Stimulated activated CD4-positive, alpha-beta T cell treated with anti-CD3 and anti-CD28 coated beads, Interleukin-4, amount 100 ng/mL, for 4 hours (primary cell): Measurements from ENCODE around the gene INTS2.
"Not testable (repeated sequence)": the region's sequence is repeated elsewhere in the genome, so short reads cannot be mapped to it uniquely, and the experiment has no call there.

Experiments
- DNase-seq, 2 experiments: peaks; one replicate each; pipeline ENCODE4 v3.0.0-alpha.2; 2020

Gene INTS2, protein sequence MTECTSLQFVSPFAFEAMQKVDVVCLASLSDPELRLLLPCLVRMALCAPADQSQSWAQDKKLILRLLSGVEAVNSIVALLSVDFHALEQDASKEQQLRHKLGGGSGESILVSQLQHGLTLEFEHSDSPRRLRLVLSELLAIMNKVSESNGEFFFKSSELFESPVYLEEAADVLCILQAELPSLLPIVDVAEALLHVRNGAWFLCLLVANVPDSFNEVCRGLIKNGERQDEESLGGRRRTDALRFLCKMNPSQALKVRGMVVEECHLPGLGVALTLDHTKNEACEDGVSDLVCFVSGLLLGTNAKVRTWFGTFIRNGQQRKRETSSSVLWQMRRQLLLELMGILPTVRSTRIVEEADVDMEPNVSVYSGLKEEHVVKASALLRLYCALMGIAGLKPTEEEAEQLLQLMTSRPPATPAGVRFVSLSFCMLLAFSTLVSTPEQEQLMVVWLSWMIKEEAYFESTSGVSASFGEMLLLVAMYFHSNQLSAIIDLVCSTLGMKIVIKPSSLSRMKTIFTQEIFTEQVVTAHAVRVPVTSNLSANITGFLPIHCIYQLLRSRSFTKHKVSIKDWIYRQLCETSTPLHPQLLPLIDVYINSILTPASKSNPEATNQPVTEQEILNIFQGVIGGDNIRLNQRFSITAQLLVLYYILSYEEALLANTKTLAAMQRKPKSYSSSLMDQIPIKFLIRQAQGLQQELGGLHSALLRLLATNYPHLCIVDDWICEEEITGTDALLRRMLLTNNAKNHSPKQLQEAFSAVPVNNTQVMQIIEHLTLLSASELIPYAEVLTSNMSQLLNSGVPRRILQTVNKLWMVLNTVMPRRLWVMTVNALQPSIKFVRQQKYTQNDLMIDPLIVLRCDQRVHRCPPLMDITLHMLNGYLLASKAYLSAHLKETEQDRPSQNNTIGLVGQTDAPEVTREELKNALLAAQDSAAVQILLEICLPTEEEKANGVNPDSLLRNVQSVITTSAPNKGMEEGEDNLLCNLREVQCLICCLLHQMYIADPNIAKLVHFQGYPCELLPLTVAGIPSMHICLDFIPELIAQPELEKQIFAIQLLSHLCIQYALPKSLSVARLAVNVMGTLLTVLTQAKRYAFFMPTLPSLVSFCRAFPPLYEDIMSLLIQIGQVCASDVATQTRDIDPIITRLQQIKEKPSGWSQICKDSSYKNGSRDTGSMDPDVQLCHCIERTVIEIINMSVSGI

DNA sequence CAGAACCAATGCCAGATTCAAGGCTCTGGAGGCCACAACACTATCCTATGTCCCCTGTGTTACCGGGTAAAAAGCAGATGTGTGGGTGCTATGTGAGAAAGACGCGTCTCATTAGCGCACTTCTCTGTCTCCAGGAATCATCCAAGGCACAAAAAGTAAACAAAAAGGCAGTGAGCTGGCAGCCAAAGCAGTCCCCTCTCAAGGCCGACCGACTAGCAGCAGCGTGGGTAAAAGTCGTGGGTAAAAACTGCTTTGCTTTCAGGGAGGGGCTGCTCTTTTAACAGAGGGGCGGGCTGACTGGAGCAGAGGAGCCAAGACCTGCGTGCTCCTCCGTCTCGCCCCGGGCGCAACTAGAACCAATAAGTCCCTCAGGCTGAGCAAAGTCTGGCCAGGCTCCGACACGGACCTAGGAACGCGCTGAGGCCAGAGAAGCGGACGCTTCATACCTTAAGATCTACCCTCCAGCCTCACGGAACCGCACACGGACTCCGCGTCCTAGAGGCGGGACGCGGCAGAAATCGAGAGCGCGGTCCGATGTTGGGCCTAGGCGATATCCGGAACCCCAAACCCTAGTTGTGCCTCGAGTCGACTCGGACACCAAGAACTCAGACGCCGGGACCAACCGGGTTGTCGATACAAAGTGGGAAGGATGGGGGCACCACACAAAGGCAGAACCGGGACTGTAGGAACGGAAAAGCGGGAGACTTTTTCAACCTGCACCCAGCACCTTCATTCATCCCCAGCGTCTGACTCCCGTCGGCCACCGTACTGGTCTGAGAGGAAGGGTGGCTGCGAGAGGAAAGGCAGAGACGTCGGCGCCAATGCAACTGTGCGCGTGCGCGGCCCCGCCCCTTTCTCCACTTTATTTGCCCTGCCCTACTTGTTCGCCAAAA is at the start of gene INTS2:
Gene INTS2 (minus strand): TSS at position 775 of the 893 bp plus-strand sequence. CDS start 1,338 bp downstream, outside the sequence.
- DNase-seq, result peak; percentile 93 to 95

DNA sequence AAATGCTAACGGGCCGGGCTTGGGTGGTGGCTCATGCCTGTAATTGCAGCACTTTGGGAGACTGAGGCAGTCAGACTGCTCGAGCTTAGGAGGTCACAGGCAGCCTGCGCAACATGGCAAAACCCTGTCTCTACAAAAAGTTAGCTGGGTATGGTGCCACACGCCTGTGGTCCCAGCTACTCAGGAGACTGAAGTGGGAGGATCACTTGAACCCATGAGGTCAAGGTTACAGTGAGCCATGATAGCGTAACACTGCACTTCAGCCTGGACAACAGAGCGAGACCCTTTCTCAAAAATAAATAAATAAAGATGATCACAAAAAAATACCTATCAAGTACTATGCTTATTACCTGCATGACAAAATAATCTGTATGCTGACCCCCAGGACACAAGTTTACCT is 46.3 kb upstream of the INTS2 start:
- no peak for DNase-seq

DNA sequence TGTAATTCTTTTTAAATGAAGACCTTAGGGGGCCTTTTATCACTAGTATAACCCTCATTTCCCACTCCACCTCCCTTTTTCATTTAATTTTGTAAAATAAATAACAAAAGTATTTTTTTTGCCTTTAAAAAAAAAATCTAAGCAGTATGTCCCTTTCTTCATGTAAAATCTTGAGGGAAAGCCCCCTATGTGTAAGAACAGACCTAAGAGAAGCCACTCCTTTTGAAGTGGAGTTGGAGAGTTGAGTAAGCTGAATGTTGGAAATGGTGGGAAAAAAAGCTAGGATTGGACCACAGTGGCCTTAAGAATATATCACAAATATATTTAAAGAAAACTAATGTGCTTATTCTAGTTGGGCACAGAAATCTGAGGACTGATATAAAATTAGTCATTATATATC is 44.5 kb upstream of the INTS2 start:
- DNase-seq, result no peak

DNA sequence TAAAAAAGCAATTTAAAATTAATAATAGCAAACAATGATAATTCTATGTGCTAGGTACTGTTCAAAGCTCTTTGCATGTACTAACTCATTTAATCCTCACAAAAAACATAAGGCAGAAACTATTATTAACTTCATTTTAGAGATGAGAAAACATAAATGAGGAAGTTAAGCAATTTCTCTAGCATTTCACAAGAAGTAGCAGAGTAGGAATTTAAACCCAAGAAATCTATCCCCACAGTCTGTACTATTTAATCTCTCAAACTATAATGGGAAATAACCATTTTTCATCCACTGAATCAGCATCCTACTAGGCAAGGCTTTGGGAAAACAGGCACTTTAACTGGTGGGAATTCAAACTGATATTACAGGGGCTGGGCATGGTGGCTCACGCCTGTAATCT is 42.2 kb upstream of the INTS2 start:
- no peak for DNase-seq

DNA sequence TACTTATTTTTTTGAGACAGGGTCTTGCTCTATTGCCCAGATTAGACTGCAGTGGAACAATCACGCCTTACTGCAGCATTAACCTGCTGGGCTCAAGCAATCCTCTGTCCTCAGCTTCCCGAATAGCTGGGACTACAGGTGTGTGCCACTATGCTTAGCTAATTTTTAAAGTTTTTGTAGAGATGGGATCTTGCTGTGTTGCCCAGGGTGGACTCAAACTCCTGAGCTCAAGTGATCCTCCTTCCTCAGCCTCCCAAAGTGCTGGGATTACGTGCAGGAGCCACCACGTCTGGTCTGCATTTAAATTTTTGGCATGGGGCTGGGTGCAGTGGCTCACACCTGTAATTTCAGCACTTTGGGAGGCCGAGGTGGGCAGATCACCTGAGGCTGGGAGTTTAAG is 41.0 kb upstream of the INTS2 start:
- no peak for DNase-seq

DNA sequence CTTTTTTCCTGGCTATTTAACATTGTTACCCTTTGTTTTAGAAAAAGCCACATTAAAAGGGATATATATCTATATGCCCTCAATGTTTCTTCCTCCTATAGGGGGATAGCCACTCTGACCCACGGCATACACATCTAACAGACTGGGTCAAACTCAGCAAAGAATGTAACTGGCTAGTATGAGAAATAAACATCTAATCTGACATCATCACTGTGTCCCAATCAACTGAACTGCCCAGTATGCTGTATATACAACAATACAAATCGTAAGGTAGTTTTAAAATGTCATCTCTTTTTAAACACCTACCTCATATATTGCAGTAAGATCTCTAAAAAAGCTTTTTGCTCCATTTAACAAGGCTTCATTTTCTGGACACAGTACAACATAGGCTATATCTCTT is 39.9 kb upstream of the INTS2 start:
- no peak for DNase-seq

DNA sequence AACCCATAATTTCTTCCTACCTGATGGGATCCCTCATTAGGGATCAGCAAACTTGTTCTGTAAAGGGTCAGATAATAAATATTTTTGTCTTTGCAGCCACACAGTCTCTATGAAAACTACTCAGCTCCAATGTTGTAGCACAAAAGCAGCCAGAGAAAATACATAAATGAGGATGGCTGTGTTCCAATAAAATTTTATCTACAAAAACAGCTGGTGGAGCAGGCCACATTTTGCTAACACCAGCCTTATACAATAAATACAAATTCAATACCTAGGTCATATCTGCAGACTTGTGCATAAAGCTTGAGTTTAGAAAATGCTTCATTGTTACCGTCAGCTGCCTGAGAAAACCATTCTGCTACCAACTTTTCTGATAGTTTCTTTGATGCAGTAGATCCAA is 38.4 kb upstream of the INTS2 start:
- no peak for DNase-seq

DNA sequence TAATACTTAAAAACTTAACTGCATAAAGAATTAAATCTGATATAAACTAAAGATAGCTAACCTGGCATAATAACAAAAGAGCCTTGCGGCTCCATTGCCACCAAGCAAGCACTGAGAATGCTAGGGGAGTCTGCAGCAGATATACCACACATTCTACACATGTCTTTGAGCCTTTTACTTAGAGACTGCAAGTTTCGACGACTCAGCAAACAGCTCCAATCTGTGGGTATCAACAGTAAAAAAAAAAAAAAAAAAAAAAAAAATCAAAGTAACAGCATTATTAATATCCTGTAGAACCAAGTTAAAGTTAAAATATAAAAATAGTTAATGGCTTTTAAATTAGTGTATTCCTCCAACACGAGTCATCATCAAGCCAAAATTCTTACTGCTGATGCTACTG is 27.8 kb upstream of the INTS2 start:
- DNase-seq, result no peak

DNA sequence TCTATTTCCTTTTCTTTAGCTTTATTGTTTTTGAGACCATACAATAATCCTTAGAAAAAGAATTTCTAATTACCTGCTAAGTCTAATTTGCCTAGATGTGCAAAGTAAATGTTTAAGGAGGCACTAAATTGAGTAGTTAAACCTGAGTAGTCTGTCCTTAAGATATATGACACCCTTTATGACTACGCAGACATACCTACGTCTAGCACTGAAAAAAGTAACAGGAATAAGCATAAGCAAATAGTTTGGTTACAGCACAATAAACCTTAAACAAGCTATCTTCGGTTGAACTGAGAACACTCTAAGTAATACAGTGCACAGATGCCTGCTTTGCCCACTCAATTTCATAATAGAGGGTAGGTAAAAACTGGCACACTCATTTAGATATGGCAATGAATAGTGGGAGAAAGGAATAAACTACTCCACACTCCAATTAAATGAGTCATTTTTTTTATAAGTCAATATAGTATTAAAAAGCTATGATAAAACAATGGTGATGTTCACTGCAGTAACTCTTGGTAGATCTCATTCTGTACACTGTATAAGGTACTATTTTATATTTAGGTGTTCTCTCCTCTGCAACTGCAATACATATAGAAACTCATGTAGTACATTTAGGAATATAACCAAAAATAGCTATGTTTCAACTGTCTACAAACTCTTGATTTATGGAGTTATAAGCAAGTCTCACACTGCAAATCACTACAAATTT is 19.7 kb upstream of the INTS2 start:
- no peak for DNase-seq

DNA sequence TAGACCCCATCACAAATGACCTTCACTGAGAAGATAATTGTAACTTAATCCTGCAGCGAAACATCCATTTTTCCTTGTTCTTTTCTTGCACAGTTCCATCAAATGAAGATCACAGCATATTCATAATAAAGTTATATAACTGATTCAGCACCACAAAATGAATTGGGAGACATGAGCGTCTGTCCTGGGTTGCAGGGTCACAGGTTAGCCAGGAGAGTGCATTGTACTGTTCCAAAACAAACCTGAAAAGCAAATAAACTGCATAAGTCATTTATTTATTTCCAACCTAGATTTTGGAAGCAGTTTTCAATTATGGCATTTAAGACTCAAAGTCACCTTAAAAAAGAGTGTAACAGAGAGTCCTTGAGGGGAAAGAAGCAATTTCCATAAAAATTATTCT is 18.6 kb upstream of the INTS2 start:
- no peak for DNase-seq

DNA sequence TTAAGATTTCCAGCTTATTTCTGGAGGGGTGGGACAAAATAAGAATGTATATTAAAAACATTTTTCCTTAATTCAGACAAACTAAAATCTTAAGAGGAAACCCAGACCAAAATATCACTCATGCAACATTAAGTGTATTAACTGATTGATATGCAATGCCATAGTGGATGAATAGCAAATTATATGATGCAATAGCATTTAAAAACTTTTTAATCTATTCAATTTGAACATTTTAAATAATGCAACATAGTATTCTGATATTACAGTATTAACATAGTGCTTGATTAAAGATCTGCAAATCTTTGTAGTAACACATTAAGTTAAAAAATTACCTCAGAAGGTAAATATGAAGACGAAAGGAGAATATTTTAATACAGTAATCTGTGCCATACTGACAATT is 15.3 kb upstream of the INTS2 start:
- DNase-seq, result no peak

DNA sequence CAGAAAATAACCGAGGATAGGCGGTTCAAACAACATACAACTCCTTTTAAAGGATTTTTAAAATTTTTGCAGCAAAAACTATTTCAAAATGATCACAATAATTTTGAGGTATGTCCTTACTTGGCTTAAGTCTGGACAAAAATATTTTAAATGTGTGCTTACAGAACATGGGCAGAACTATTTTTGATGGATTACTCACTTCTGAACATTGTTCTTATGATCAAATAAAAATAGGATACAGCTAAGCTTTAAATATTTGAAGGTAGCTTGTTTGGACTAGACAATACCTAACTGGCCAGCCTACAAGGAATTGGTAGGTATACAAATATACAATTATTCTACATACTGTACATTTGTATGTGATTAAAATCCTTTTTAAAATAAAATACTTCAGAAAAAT is 14.3 kb upstream of the INTS2 start:
- no peak for DNase-seq

DNA sequence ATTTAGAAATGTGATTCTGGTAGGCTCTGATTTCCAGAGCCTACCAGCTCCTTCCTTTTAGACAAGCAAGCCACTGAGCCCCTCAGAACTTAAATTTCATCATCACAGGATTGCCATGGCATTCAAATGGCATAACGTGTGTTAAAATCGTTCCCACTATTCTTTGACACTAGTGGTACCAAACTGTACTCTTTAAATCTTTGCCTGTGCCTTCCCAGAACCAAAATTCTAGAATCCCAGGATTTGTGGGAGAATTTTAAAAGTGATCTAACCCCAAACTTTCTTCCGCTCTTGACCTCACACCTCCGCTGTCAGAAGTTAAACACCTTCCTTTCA is 287 bp upstream of the INTS2 start:
- DNase-seq, result no peak

DNA sequence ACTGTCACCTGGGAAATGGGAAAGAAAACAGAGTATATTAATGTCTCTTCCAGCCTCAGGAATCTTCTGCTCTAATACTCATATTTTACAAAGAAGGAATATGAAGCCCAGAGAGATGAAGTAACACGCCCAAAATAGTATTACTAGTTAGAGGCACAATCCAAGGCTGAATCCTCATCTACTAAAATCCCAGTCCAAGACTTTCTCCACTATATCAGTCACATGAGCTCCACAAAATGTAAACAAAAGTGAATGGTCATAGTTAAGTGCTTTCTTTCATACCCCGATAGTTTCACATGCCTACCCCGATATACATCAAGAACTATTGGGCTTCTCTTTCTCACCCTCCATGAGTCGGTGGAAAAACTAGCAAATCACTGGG is 965 bp downstream of the INTS2 start:
- DNase-seq, result no peak

DNA sequence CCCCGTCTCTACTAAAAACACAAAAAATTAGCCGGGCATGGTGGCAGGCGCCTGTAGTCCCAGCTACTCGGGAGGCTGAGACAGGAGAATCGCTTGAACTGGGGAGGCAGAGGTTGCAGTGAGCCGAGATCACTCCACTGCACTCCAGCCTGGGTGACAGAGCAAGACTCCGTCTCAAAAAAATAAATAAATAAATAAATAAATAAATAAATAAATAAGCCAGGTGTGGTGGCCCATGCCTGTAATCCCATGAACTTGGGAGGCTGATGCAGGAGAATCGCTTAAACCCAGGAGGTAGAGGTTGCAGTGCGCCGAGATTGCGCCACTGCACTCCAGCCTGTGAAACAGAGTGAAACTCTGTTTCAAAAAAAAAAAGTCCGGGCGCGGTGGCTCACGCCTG is 12.6 kb downstream of the INTS2 start:
- DNase-seq, result not testable (repeated sequence)

DNA sequence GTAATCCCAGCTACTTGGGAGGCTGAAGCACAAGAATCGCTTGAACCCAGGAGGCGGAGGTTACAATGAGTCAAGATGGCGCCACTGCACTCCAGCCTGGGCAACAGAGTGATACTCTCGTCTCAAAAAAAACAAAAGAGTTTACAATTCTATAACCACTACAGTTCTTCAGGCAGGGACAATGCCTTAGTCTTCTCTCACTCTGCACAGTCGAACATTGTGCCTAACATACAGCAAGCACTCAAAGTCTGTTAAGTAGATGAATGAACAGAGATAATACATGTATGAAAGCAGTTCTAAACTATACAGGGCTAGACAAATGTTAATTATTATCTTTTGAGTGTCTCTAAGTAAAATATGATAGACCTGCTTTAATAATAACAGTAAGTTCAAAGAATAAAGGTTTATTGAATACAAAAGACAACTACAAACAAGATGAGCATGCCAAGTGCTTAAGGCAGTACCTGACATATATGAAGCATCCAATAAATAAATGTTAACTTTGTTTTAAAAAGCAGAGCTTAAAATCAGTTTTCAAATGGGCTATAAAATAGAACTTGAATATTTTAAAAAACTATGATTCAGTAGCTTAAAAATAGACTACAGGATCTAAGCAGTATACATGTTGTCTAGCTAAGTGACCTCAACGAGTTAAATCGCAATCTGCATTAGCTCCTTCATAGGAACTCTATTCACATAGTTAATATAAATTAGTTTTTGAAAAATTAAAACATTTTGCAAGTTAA is 19.3 kb downstream of the INTS2 start:
- DNase-seq, result no peak

DNA sequence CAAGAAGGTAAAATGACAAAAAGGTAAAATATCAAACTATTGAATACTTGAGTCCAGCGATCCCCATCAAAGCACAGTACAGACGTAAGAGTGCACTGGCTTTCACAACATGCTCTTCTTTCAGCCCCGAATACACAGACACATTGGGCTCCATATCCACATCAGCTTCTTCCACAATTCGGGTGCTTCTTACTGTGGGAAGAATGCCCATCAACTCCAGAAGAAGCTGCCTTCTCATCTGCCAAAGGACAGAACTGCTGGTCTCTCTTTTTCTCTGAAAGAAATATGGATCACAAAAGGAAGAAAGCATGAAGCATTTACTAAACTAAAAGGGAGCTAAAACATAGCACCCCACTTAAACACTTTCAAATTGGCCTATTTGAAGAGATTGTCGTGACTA is 20.4 kb downstream of the INTS2 start:
- no peak for DNase-seq

DNA sequence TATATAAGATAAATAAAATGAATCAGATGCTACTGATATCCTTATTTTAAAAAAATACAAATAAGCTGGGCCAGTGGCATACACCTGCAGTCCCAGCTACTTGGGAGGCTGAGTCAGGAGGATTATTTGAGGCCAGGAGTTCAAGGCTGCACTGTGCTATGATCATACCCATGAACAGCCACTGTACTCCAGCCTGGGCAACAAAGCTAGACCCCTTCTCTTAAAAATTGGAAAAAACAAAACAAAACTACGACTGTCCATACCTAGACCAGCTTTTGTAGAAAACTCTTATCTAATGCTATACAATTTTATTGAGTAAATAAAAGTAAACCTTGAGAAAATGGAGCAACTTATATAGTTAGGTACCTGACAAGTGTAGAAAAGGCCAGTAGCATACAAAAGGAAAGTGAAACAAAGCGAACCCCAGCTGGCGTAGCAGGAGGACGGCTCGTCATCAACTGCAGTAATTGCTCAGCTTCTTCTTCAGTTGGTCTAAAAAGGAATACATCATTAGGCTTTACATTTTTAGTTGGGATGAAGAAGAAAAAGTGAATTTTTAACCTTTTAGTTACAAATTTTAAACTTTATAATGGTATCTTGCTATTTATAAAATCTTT is 23.6 kb downstream of the INTS2 start:
- peak in 1 of 2 experiments; percentile 22 for DNase-seq

DNA sequence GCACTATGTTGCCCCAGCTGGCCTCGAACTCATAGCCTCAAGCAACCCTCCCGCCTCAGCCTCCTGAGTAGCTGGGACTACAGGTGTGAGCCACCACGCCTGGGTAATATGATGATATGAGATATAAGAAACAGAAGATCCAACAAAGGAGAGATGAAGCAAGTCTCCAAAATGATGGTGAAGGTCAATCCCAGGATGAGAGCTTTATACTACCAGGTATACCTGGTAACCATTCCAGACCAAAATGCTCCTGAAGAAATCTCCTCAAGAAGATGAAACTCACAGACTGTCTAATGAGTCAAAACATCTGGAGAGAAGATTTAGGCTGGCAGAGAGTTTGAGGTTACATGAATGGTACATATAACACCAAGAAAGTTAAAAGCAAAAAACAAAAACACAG is 24.5 kb downstream of the INTS2 start:
- DNase-seq, result no peak

DNA sequence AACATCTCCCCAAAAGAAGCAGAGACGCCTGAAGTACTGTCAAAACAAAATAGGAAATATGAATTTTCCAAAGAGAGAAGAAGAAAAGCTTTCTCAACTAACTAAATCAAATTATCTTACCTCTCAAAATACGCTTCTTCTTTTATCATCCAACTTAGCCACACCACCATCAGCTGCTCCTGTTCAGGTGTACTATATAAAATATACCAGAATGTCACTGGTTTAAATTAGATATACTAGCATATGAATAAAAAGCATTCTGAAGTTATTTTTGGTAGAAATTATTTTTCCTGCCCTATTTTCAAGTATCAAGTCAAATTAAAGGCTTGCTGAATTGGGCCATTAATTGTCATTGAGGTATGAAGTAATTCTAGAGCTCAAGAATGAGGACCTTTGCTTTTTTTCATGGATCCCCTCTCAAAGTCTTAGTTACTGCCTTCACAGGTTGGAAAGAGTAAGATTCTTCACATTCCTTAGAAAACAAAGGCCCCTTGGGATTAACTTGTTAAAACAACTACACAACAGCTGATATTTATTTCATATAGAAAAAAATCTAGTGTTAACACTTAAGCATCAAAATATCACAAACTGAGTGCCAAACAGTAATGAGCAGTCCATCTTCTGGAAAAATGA is 30.1 kb downstream of the INTS2 start:
- no peak for DNase-seq
